GM12872 (cell line): ENCODE measurements around the gene CMC1.

Source experiments
- TF ChIP-seq, protein P1 (sequence below): IDR thresholded peaks from 3 replicates; pipeline ENCODE4 v1.5.1; 2011; ENCODE audit warnings: low read depth, mild to moderate bottlenecking, low read length, moderate library complexity; ENCODE audit not compliant: insufficient read depth

The CMC1 gene

GRCh38 chr3:28291577-28291976 lies 50.2 kb downstream of the CMC1 start:
- TF ChIP-seq, protein P1, sequence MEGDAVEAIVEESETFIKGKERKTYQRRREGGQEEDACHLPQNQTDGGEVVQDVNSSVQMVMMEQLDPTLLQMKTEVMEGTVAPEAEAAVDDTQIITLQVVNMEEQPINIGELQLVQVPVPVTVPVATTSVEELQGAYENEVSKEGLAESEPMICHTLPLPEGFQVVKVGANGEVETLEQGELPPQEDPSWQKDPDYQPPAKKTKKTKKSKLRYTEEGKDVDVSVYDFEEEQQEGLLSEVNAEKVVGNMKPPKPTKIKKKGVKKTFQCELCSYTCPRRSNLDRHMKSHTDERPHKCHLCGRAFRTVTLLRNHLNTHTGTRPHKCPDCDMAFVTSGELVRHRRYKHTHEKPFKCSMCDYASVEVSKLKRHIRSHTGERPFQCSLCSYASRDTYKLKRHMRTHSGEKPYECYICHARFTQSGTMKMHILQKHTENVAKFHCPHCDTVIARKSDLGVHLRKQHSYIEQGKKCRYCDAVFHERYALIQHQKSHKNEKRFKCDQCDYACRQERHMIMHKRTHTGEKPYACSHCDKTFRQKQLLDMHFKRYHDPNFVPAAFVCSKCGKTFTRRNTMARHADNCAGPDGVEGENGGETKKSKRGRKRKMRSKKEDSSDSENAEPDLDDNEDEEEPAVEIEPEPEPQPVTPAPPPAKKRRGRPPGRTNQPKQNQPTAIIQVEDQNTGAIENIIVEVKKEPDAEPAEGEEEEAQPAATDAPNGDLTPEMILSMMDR = no peak

GRCh38 chr3:28292622-28293021 lies 51.2 kb downstream of the CMC1 start:
- TF ChIP-seq, protein P1 = no peak

DNA sequence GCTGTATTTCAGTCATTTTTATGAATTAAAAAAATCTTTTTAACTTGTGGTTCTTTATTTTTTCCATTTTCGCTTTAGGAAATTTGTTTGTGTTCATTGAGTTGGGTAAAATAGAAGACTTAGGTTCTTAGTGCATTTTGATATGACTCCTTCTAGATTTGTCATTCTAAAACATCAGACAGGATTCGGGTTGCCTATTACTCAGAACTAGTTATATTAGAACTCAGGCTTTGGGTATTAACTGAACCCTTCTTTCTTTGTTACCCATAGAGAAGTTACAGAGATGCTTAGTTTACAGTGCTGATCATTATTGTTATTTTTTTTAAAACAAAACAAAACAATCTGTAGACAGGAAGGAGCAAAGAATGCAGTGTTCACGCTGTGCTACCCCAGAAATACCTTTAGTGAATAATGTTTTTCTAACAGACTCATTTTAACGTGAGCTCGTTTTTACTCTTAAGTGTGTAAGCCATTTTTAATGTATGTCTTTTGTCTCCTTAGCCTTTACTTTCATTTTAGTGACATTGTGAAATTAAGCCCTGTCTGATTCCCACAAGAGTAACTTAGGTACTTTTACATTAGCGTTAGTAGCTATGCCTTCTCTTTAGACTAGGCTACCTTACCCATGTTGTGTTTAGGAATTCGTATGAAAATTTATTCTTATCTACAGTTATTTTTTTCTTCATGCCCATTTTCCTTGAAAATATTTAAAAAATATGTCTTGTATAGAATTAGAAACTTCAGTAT lies 53.4 kb downstream of the CMC1 start:
- TF ChIP-seq, protein P1 = no peak

DNA sequence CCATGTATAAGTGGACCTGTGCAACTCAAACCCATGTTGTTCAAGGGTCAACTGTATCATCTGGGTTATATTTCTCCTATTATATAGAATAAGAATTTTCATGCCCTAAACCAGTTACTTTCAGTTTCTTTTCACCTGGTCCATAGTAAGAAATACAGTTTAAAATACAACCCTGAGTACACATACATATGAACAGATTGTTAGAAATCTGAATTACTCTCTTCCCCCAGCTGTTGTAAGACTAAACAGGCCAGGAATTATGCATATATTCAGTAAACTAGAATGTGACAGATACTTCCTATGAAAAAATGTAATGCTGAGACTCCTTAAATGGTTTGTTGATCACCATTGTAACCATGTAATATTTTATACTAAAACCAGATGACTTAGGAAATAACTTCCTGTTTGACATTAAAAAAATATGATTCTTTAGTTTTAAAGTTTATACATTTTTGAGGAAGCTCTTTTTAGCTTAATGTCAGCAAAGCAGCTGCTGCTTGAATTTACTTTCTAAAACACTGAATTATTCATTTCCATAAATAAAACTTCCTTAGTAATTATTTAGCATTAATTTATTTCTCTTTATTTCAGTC lies 54.6 kb downstream of the CMC1 start:
- TF ChIP-seq, protein P1 = no peak

DNA sequence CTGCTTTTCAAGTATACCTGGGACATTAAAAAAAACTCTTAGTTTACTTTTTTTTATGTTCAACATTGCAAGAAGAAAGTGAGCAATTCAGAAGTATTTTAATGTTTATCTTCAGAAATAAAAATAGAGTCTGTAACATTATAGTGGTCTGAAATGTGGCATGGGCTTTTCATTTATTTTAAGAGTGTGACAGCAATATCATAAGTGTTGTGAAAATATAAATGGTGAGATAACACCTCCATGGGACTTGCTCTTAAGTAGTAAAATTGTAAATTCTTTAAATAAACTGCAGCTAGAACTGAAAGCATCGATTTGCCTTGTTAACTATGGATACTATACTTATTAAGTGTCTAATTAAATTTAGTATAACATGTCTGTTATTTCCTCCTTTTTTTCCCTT lies 58.3 kb downstream of the CMC1 start:
- TF ChIP-seq, protein P1 = no peak

DNA sequence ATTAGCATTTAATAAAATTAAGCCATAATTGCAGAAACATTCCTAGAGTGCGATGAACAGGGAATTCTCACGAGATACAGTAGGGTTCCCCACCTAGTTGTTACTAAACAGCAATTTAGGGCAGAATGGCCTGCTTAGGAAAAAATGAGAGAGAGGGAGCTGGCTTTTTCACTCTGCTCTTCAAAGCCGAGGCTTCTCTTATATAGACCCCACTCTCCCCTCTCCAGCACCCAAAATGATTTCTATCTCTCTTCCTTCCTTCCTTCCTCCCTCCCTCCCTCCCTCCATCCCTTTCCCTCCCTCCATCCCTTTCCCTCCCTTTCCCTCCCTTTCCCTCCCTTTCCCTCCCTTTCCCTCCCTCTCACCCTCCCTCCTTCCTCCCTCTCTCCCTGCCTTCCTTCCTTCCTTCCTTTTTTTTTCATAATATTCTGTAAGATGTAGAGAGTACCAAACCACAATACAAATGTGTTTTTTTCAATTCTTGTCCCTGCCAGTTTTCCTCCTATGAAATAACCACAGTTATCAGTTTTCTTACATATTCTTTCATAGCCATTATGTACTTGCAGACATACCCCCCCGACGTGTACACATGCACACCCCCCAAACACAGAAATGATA lies 59.0 kb downstream of the CMC1 start:
- TF ChIP-seq, protein P1 = no peak

- TF ChIP-seq, protein P1 = no peak
Observed at GRCh38 chr3:28301688-28302087, 60.3 kb downstream of the CMC1 start.
